ENCODE data around the gene FBXO7.

- TF ChIP-seq POLR2A (IDR thresholded peaks at IDR 0.05) (no peak), CTCF (IDR thresholded peaks at IDR 0.05) (no peak), POLR2AphosphoS5 (IDR thresholded peaks at IDR 0.05) (no peak)
These were observed 12.2 kb downstream of the FBXO7 start for GRCh38 chr22:32486656-32487390.

Data from prostate gland (tissue), 2 donors.